T-helper 2 cell treated with Interferon-gamma antibody and Interleukin-4, amounts not matched to agents 5 μg/mL and 100 μg/mL, for 36 hours (primary cell): ENCODE measurements around the gene TSGA10IP.

ENCODE experiments used
- DNase-seq: peaks from one replicate; pipeline ENCODE4 v3.0.0; 2021; ENCODE audit warnings: low spot score
- H3K27ac Mint-ChIP-seq: one replicate; pipeline ENCODE4 v1.8.0; 2021; ENCODE audit warnings: mild to moderate bottlenecking, mixed read lengths
- H3K27me3 Mint-ChIP-seq: one replicate; pipeline ENCODE4 v1.8.0; 2021; ENCODE audit warnings: low read depth, mixed read lengths
- H3K36me3 Mint-ChIP-seq: one replicate; pipeline ENCODE4 v1.8.0; 2021; ENCODE audit warnings: low read depth, mixed read lengths
- H3K4me1 Mint-ChIP-seq: one replicate; pipeline ENCODE4 v1.8.0; 2021; ENCODE audit warnings: low read depth, mixed read lengths
- H3K4me3 Mint-ChIP-seq: one replicate; pipeline ENCODE4 v1.8.0; 2022; ENCODE audit warnings: mild to moderate bottlenecking, moderate library complexity, mixed read lengths
- H3K9me3 Mint-ChIP-seq: one replicate; pipeline ENCODE4 v1.8.0; 2021; ENCODE audit warnings: mixed read lengths

TSGA10IP gene

DNA sequence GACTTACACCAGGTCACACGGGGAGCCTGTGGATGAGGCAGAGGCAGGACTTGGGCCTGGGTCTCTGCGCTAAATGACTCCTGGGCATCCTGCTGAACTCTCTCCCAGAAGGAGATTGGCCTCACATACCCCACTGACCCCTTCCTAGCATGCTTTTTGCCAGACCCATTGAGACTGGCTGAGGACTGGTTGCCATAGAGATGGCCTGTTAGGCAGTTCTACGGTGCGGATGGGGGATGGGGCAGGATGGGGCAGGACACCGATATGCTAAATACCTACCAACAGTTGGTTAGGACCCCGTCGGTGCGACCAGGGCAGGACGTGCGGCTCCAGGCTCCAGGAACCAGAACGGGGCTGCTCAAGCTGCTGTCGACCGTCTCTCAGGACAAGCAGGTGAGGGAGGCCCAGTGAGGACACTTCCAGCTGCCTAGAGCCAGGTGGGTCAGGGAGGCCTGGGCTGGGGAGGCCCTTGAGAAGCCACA, at the start of gene TSGA10IP:
TSS of gene TSGA10IP (plus strand) at position 51 of the 482 bp plus-strand sequence. CDS start at position 247, 196 bp downstream.
- H3K9me3 Mint-ChIP-seq, result no peaks in the 10 kb centered on the region
- no peak for DNase-seq
- H3K27me3 Mint-ChIP-seq, result peaks cover 6% of the 10 kb centered on the region
- H3K4me1 Mint-ChIP-seq, result peaks cover 7% of the 10 kb centered on the region
- no peaks in the 10 kb centered on the region for H3K36me3 Mint-ChIP-seq
- no peak within 1 kb of the TSS for H3K27ac Mint-ChIP-seq
- H3K4me3 Mint-ChIP-seq, result no peak within 1 kb of the TSS

DNA sequence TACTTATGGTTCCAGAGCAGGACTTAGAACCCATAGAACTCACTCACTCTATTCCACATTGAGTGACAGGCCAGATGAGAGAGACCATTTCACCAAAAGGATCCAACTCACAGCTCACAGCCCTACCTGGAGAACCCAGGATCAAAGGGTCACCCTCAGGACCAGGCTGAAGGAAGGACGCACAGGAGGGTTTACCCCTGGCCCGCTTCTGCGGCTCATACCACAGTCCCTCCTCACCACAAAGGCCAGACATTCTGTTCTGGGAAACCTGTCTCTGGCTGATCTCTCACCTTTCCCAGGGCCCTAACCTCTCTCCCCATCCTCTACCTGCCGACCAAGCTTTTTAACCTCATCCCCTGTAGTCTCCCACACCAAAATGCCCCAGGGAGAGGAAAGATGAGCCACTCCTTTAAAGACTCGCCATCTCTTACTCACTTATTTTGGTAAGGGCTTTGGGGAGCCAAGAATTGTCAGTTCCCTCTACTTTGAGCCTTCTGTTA, 49.7 kb upstream of the TSGA10IP start:
- Mint-ChIP-seq H3K27ac (peak overlapping the region; percentile 75), H3K4me1 (peaks cover 32% of the 10 kb centered on the region), H3K9me3 (no peaks in the 10 kb centered on the region), H3K4me3 (peak overlapping the region; percentile 27), H3K36me3 (peaks cover 4% of the 10 kb centered on the region), H3K27me3 (no peaks in the 10 kb centered on the region)
- no peak for DNase-seq

DNA sequence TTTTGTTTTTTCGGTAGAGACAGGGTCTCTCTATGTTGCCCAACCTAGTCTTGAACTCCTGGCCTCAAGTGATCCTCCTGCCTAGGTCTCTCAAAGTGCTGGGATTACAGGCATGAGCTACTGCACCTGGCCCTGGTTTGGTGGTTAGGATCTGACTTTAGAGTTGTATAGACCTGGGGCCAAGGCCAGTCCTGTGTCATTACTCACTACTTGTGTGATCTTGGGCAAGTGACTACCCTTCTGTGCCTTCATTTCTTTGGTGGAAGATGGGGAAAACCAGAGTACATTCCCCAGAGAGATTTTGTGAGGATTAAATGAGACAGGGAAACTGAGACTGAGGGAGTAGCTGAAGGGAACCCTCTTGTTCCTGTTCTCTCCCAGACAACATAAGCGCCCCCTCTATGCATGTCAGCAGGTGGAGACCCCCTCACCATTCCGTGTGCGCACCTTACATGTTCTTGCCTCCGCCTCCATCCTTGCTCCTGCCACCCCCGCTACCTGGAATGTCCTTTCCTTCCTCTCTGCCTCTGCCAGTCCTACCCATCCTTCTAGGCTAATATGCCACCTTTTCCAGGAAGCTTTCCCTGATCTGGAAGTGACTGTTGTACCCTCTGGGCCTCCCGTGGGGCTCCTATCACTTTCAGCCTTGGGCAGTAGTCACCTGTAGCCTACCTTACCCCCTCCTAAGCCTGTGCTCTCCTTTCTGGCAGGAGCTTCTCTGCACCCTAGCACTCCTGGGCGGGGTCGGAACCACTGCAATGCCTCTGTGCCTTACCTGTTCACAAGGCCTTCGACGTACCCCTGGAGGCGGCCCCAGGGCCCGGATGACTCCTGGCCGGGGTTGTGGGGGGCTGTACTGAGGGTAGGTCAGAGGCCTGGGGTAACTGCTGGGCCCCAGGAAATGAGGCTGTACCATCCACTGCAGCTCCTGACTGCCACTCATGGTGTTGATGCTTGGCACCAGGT, 49.0 kb upstream of the TSGA10IP start:
- Mint-ChIP-seq H3K9me3 (no peaks in the 10 kb centered on the region), H3K4me1 (peaks cover 34% of the 10 kb centered on the region), H3K27ac (peak overlapping the region; percentile 72), H3K36me3 (peaks cover 4% of the 10 kb centered on the region), H3K27me3 (no peaks in the 10 kb centered on the region), H3K4me3 (peak overlapping the region; percentile 17)
- DNase-seq, result no peak

- H3K36me3 Mint-ChIP-seq, result peaks cover 4% of the 10 kb centered on the region
- H3K4me1 Mint-ChIP-seq, result peaks cover 38% of the 10 kb centered on the region
- H3K9me3 Mint-ChIP-seq, result no peaks in the 10 kb centered on the region
- H3K27ac Mint-ChIP-seq, result no peak overlapping the region
- H3K4me3 Mint-ChIP-seq, result peak overlapping the region; percentile 34
- DNase-seq, result no peak
- H3K27me3 Mint-ChIP-seq, result no peaks in the 10 kb centered on the region
Measured at GRCh38 chr11:65897020-65897471, 48.2 kb upstream of the TSGA10IP start.

DNA sequence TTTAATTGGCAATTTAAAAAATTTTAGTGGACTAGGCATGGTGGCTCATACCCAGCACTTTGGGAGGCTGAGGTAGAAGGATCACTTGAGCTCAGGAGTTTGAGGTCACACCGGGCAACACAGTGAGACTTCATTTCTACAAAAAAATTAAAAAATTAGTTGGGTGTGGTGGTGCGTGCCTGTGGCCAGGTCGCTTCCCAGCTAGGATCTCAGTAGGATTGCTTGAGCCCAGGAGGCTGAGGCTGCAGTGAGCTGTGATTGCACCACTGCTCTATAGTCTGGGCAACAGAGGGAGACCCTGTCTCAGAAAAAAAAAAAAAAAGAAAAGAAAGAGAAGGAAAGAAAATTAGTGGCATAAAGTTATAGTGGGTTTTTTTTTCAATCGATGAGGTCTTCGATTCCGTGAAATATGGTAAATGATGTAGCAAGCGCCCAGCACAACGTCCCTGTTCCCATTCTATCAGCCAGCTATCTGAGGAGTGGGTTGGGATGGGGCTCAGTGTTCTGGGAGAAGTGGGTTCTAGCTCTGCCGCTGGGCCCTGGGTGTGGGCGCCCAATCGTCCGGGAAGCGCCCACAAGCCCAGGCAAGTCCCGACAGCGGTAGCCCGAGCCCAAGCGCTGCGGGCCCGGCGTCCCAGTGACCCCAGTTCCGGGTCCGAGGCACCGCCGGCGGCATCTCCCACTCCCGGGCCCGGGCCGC, 46.5 kb upstream of the TSGA10IP start:
- no peaks in the 10 kb centered on the region for H3K9me3 Mint-ChIP-seq
- peaks cover 32% of the 10 kb centered on the region for H3K4me1 Mint-ChIP-seq
- H3K4me3 Mint-ChIP-seq, result peak overlapping the region; percentile 79
- peaks cover 4% of the 10 kb centered on the region for H3K36me3 Mint-ChIP-seq
- H3K27ac Mint-ChIP-seq, result peak overlapping the region; percentile 82
- DNase-seq, result no peak
- H3K27me3 Mint-ChIP-seq, result peaks cover 5% of the 10 kb centered on the region

DNA sequence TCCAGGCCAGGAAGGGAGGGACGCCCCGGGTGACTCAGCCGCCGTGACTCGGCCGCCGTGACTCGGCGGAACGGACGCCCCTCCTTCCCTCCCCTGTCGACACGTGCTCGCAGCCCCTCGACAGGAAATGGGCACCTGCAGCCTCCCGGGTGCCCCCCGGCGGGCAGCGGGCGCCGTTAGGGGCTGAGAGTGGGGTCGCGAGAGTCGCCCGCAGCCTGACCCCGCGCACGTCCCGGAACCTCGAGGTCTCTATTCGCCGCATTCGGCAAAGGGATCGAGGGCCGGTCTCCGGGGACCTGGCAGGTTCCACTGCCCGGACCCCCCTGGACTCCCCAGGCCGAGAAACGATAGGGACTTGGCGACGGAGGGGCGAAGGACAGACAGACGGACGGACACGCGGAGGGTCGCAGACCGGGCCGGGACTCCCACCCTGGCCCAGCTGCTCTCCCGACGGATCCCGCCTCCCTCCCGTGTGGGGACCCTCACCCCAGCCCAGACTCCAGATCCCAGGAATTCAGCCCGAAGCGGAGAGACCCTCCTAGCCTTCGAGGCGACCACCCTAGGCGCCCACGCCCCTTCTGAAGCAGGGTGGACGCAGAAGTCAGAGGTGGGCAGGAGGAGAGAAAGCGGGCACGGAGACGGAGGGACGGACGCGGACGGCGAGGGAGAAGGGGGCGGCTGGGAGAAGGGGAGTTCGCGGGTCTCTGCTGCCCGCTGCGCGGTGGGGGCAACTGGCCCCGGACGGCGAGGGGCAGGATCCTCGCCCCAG, 45.7 kb upstream of the TSGA10IP start:
- peak; percentile 79 for DNase-seq
- peaks cover 4% of the 10 kb centered on the region for H3K36me3 Mint-ChIP-seq
- H3K27me3 Mint-ChIP-seq, result peaks cover 7% of the 10 kb centered on the region
- peak overlapping the region; percentile 71 for H3K4me3 Mint-ChIP-seq
- peaks cover 26% of the 10 kb centered on the region for H3K4me1 Mint-ChIP-seq
- no peaks in the 10 kb centered on the region for H3K9me3 Mint-ChIP-seq
- H3K27ac Mint-ChIP-seq, result peak overlapping the region; percentile 78

- Mint-ChIP-seq H3K27ac (peak within 1 kb of the TSS; percentile 78), H3K4me3 (peak within 1 kb of the TSS; percentile 71), H3K4me1 (peaks cover 23% of the 10 kb centered on the region), H3K9me3 (no peaks in the 10 kb centered on the region), H3K36me3 (peaks cover 4% of the 10 kb centered on the region), H3K27me3 (peaks cover 7% of the 10 kb centered on the region)
- peak; percentile 96 for DNase-seq
Measured at GRCh38 chr11:65900125-65900898, 45.0 kb upstream of the TSGA10IP start, which contains the start of gene FOSL1. FOSL1 (minus strand) TSS chr11:65900388; CDS start chr11:65900339, 49 bp downstream.

GRCh38 chr11:65900899-65901180, 44.4 kb upstream of the TSGA10IP start:
- H3K27me3 Mint-ChIP-seq, result peaks cover 7% of the 10 kb centered on the region
- H3K36me3 Mint-ChIP-seq, result no peaks in the 10 kb centered on the region
- H3K27ac Mint-ChIP-seq, result peak overlapping the region; percentile 70
- no peaks in the 10 kb centered on the region for H3K9me3 Mint-ChIP-seq
- H3K4me1 Mint-ChIP-seq, result peaks cover 23% of the 10 kb centered on the region
- H3K4me3 Mint-ChIP-seq, result peak overlapping the region; percentile 70
- no peak for DNase-seq

GRCh38 chr11:65903068-65903481, 42.2 kb upstream of the TSGA10IP start:
- no peak overlapping the region for H3K4me3 Mint-ChIP-seq
- peaks cover 15% of the 10 kb centered on the region for H3K4me1 Mint-ChIP-seq
- DNase-seq, result no peak
- H3K27ac Mint-ChIP-seq, result no peak overlapping the region
- H3K27me3 Mint-ChIP-seq, result peaks cover 9% of the 10 kb centered on the region
- H3K36me3 Mint-ChIP-seq, result no peaks in the 10 kb centered on the region
- no peaks in the 10 kb centered on the region for H3K9me3 Mint-ChIP-seq

- no peaks in the 10 kb centered on the region for H3K36me3 Mint-ChIP-seq
- H3K27ac Mint-ChIP-seq, result no peak overlapping the region
- peaks cover 14% of the 10 kb centered on the region for H3K4me1 Mint-ChIP-seq
- H3K4me3 Mint-ChIP-seq, result no peak overlapping the region
- no peak for DNase-seq
- peaks cover 9% of the 10 kb centered on the region for H3K27me3 Mint-ChIP-seq
- H3K9me3 Mint-ChIP-seq, result no peaks in the 10 kb centered on the region
Measured at GRCh38 chr11:65903715-65904114, 41.6 kb upstream of the TSGA10IP start.

GRCh38 chr11:65906602-65907001, 38.7 kb upstream of the TSGA10IP start:
- no peaks in the 10 kb centered on the region for H3K36me3 Mint-ChIP-seq
- H3K4me1 Mint-ChIP-seq, result peaks cover 14% of the 10 kb centered on the region
- no peak overlapping the region for H3K4me3 Mint-ChIP-seq
- H3K27me3 Mint-ChIP-seq, result peaks cover 9% of the 10 kb centered on the region
- DNase-seq, result no peak
- H3K27ac Mint-ChIP-seq, result no peak overlapping the region
- H3K9me3 Mint-ChIP-seq, result no peaks in the 10 kb centered on the region

GRCh38 chr11:65907878-65908277, 37.4 kb upstream of the TSGA10IP start:
- Mint-ChIP-seq H3K4me3 (no peak overlapping the region), H3K9me3 (no peaks in the 10 kb centered on the region), H3K4me1 (peaks cover 9% of the 10 kb centered on the region), H3K27ac (no peak overlapping the region), H3K36me3 (no peaks in the 10 kb centered on the region), H3K27me3 (peaks cover 8% of the 10 kb centered on the region)
- DNase-seq, result no peak
